ENCODE data around the gene TRPC5OS. TPM values are rescaled to one million over a fixed set of nuclear protein-coding genes. Genes with fewer than 3 reads are reported as not detected.

Gene TRPC5OS
- total and polyA plus RNA-seq, 2 of the 4 experiments (the other 2 are of a cell fraction): not detected

- Histone ChIP-seq H3K4me2 (ENCODE audit: low read depth, low read length) (no peak overlapping the region), H3K4ac (ENCODE audit: low read depth, low read length) (no peak overlapping the region), H3K4me3 (ENCODE audit: insufficient read depth, low read depth, low read length) (no peak overlapping the region), H2BK15ac (ENCODE audit: low read depth, low read length) (no peak overlapping the region), H3K9ac (ENCODE audit: low read depth, low read length) (no peak overlapping the region), H3K36me3 (ENCODE audit: control insufficient read depth, insufficient read depth, low read length) (no peaks in the 10 kb centered on the region), H2BK5ac (ENCODE audit: low read depth, low read length, poor library complexity, severe bottlenecking) (no peak overlapping the region), H3K79me1 (ENCODE audit: low read depth in 1 of 2, low read length in 2 of 2) (no peaks in the 10 kb centered on the region), H4K5ac (ENCODE audit: low read depth, low read length) (no peak overlapping the region), H2BK120ac (ENCODE audit: low read depth, low read length) (no peak overlapping the region), H3K9me3 (ENCODE audit: control insufficient read depth, insufficient read depth, low read length) (no peaks in the 10 kb centered on the region), H2AK9ac (replicated peaks; ENCODE audit: low read depth, low read length, poor library complexity) (no peak overlapping the region), H3K27ac (ENCODE audit: insufficient read depth, low read length) (no peak overlapping the region), H3K18ac (ENCODE audit: low read depth, low read length) (no peak overlapping the region), H4K91ac (ENCODE audit: insufficient read depth, low read depth, low read length) (no peak overlapping the region), H3K9me1 (ENCODE audit: insufficient read depth, low read length) (no peaks in the 10 kb centered on the region), H3K4me1 (ENCODE audit: control insufficient read depth, insufficient read depth, low read length) (no peaks in the 10 kb centered on the region), H2AFZ (replicated peaks; ENCODE audit: low read length, poor library complexity) (no peak overlapping the region), H2AK5ac (ENCODE audit: low read depth, low read length) (no peak overlapping the region), H3K56ac (ENCODE audit: extremely low read depth, insufficient read depth, low read length) (no peak overlapping the region), H4K20me1 (ENCODE audit: insufficient read depth, low read length) (no peaks in the 10 kb centered on the region), H2BK20ac (ENCODE audit: low read depth, low read length) (no peak overlapping the region), H3K14ac (replicated peaks; ENCODE audit: low read depth, low read length) (no peak overlapping the region), H3K27me3 (ENCODE audit: control insufficient read depth, insufficient read depth, low read length) (peaks cover 3% of the 10 kb centered on the region), H4K8ac (ENCODE audit: low read depth in 2 of 2, low read length in 2 of 2) (no peak overlapping the region), H3K23ac (ENCODE audit: low read depth, low read length) (no peak overlapping the region)
- ChIA-PET POLR2A (ENCODE audit: unreplicated experiment) (no interaction called here), CTCF (no interaction called here)
- BruUV-seq (replicated peaks): no TSS peak
- intact Hi-C loops (cut with micrococcal nuclease) (no loop called here), dilution Hi-C loops (cut with HindIII; ENCODE audit: low sequenced_read_pairs, unreplicated experiment) (no loop called here), in situ Hi-C loops (cut with MboI; ENCODE audit: low sequenced_read_pairs) (no loop called here)
- no peak for ATAC-seq (ENCODE audit: low read depth)
- DNase-seq: no peak
- no CpG with 5 or more reads among the region's 2 CpGs for WGBS, 2 experiments (ENCODE audit: extremely low coverage in 2 of 2, insufficient read length in 1 of 2)
- TF ChIP-seq NFE2L2 (IDR thresholded peaks at IDR 0.05; ENCODE audit: low read depth, low read length): no peak
- TF ChIP-seq USF2 (IDR thresholded peaks at IDR 0.05; ENCODE audit: low read depth, low read length): no peak
- TF ChIP-seq FOS (IDR thresholded peaks at IDR 0.05; ENCODE audit: low read depth, low read length): no peak
- no peak for TF ChIP-seq MXI1 (IDR thresholded peaks at IDR 0.05; ENCODE audit: borderline replicate concordance, low read depth, low read length)
- TF ChIP-seq SMC3 (IDR thresholded peaks at IDR 0.05; ENCODE audit: low read depth, low read length): no peak
- no peak for TF ChIP-seq RCOR1 (IDR thresholded peaks at IDR 0.05; ENCODE audit: insufficient replicate concordance, low read length)
- TF ChIP-seq POLR2A (IDR thresholded peaks at IDR 0.05; ENCODE audit: low read depth, low read length): no peak
These were observed 16.4 kb downstream of the TRPC5OS start for GRCh38 chrX:111892375-111892774.
